Keratinocyte (primary cell): ENCODE data around the gene CALHM1. TPM values are rescaled to one million over a fixed set of nuclear protein-coding genes. Genes with fewer than 3 reads are reported as not detected.

Experiments
- DNase-seq: peaks from one replicate; pipeline ENCODE4 v3.0.0-alpha.2; 2011; ENCODE audit warnings: low read depth, missing footprints, low spot score
- FAIRE-seq: peaks from 2 replicates; lab custom pipeline; 2011; peaks lifted over from hg19 to GRCh38; lab: Jason Lieb, UNC
- H2AFZ ChIP-seq: 2 replicates; pipeline ENCODE4 v1.6.0; 2012; ENCODE audit warnings: low read length, control low read depth, inconsistent platforms; ENCODE audit not compliant: control insufficient read depth
- H3K27ac ChIP-seq: 2 replicates; pipeline ENCODE4 v1.5.1; 2011; ENCODE audit warnings: low read length; ENCODE audit not compliant: control insufficient read depth, insufficient read depth
- H3K27me3 ChIP-seq: 3 replicates; pipeline ENCODE4 v1.6.0; 2011; ENCODE audit warnings: low read length; ENCODE audit not compliant: control insufficient read depth, insufficient read depth; ENCODE audit errors: extremely low read depth
- H3K36me3 ChIP-seq, 2 experiments: 2 replicates in 1 of 2; 3 replicates in 1 of 2; pipeline ENCODE4 v1.5.1; 2011; ENCODE audit warnings: low read length in 2 of 2, mild to moderate bottlenecking in 1 of 2; ENCODE audit not compliant: control insufficient read depth in 2 of 2, insufficient read depth in 2 of 2; ENCODE audit errors: extremely low read depth in 1 of 2
- H3K4me1 ChIP-seq: 3 replicates; pipeline ENCODE4 v1.5.1; 2011; ENCODE audit warnings: low read length; ENCODE audit not compliant: control insufficient read depth, insufficient read depth; ENCODE audit errors: extremely low read depth
- H3K4me2 ChIP-seq: 3 replicates; pipeline ENCODE4 v1.6.0; 2011; ENCODE audit warnings: low read depth, low read length; ENCODE audit not compliant: control insufficient read depth, insufficient read depth; ENCODE audit errors: extremely low read depth
- H3K4me3 ChIP-seq, 3 experiments: fragments of 200-600 bp in 1 of 3; sonication (generic) in 1 of 3; 2 replicates in 2 of 3; 3 replicates in 1 of 3; pipeline ENCODE4 v1.5.1; 2011 to 2016; ENCODE audit warnings: low read length in 3 of 3, mild to moderate bottlenecking in 3 of 3, control low read depth in 2 of 3, inconsistent platforms in 1 of 3, low read depth in 1 of 3, mixed read lengths in 1 of 3, mixed run types in 1 of 3, moderate library complexity in 1 of 3; ENCODE audit not compliant: control insufficient read depth in 2 of 3, insufficient read depth in 2 of 3; ENCODE audit errors: extremely low read depth in 1 of 3
- H3K79me2 ChIP-seq: 2 replicates; pipeline ENCODE4 v1.6.0; 2012; ENCODE audit warnings: low read length; ENCODE audit not compliant: control insufficient read depth, insufficient read depth
- H3K9ac ChIP-seq: 3 replicates; pipeline ENCODE4 v1.6.0; 2011; ENCODE audit warnings: low read length; ENCODE audit not compliant: control insufficient read depth, insufficient read depth; ENCODE audit errors: extremely low read depth
- H3K9me1 ChIP-seq: 3 replicates; pipeline ENCODE4 v1.6.0; 2011; ENCODE audit warnings: low read length; ENCODE audit not compliant: control insufficient read depth, insufficient read depth; ENCODE audit errors: extremely low read depth
- H3K9me3 ChIP-seq: 2 replicates; pipeline ENCODE4 v1.5.1; 2012; ENCODE audit warnings: low read depth, low read length; ENCODE audit not compliant: control insufficient read depth
- H4K20me1 ChIP-seq: 3 replicates; pipeline ENCODE4 v1.6.0; 2011; ENCODE audit warnings: low read length; ENCODE audit not compliant: control insufficient read depth, insufficient read depth; ENCODE audit errors: extremely low read depth
- EZH2 ChIP-seq: IDR thresholded peaks from one replicate; pipeline ENCODE4 v1.6.1; 2012; ENCODE audit warnings: inconsistent platforms, mild to moderate bottlenecking, low read length, moderate library complexity
- dilution Hi-C: fragments of 300-500 bp; cut with MboI; formaldehyde crosslinking; loops from one replicate; pipeline ENCODE4 v1.7.0; 2020; ENCODE audit warnings: low sequenced_read_pairs; ENCODE audit not compliant: extremely low pct_ligation_motif_present
- polyA plus RNA-seq, 5 experiments: library from polyadenylated mRNA; depleted of rRNA in 3 of 5; stranded (reverse) in 3 of 5; stranded (forward) in 1 of 5; unstranded in 1 of 5; fragments of >200 nt; gene quantifications; 1 replicate in 1 of 5; 2 replicates in 3 of 5; 3 replicates in 1 of 5; pipeline versions ENCODE4 v1.2.1 to v1.2.3, GENCODE V29; 2011 to 2012; ENCODE audit warnings: missing spikeins in 2 of 5, low read depth in 1 of 5, low replicate concordance in 1 of 5
- TF ChIP-seq, protein P1 (sequence below), 3 experiments: IDR thresholded peaks in 1 of 3; conservative IDR thresholded peaks in 1 of 3; optimal IDR thresholded peaks in 1 of 3; 2 replicates in 2 of 3; 3 replicates in 1 of 3; pipeline versions ENCODE3 to v1.5.1; 2011; ENCODE audit warnings: low read length in 3 of 3, mild to moderate bottlenecking in 3 of 3, moderate library complexity in 2 of 3, control low read depth in 1 of 3, inconsistent platforms in 1 of 3; ENCODE audit not compliant: insufficient read depth in 2 of 3; ENCODE audit errors: extremely low read depth in 1 of 3

CALHM1 gene
- polyA plus RNA-seq, 1 donor (not counting 4 experiments of a cell fraction or from before 2014, with no cell fraction given), result not detected

DNA sequence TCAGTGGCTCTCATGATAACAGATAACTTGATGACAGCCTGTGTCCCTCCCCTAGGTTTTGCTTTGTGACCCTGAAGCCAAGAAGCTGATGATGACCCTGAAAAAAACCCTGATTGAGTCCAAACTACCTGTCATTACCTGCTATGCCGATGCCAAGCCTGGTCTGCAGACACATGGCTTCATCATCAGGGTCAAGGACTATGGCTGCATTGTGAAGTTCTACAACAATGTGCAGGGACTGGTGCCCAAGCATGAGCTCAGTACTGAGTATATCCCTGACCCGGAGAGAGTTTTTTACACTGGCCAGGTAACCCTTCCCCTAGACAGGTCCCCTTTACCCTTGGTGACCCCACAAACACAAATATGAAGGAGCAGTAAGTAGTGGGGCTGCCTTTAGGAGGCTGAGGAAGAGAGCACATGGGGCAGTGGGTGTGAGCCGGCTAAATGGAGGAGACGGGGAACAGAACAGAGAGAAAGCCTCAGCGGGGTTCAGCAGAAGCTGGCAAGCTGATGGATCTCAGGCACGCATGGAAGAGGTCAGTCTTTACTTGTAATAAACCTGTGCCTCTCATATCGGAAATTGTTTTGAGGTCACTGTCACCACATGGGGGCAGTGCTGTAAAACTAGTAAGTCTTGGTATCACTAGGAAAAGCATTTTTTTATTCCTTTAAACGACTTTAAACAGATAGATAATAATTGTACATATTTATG lies 42.1 kb downstream of the CALHM1 start:
- DNase-seq, result no peak
- dilution Hi-C loops, result no loop called here
- Histone ChIP-seq H2AFZ (no peak overlapping the region), H3K9me1 (no peaks in the 10 kb centered on the region), H3K4me2 (no peak overlapping the region), H3K4me3 (no peak overlapping the region), H3K27me3 (no peaks in the 10 kb centered on the region), H3K4me1 (no peaks in the 10 kb centered on the region), H3K9me3 (no peaks in the 10 kb centered on the region), H3K36me3 (peaks cover 70 to 73% of the 10 kb centered on the region in 2 experiments), H3K27ac (no peak overlapping the region), H3K79me2 (no peaks in the 10 kb centered on the region), H4K20me1 (no peaks in the 10 kb centered on the region), H3K9ac (no peak overlapping the region)
- TF ChIP-seq EZH2, result no peak
- TF ChIP-seq, protein P1, sequence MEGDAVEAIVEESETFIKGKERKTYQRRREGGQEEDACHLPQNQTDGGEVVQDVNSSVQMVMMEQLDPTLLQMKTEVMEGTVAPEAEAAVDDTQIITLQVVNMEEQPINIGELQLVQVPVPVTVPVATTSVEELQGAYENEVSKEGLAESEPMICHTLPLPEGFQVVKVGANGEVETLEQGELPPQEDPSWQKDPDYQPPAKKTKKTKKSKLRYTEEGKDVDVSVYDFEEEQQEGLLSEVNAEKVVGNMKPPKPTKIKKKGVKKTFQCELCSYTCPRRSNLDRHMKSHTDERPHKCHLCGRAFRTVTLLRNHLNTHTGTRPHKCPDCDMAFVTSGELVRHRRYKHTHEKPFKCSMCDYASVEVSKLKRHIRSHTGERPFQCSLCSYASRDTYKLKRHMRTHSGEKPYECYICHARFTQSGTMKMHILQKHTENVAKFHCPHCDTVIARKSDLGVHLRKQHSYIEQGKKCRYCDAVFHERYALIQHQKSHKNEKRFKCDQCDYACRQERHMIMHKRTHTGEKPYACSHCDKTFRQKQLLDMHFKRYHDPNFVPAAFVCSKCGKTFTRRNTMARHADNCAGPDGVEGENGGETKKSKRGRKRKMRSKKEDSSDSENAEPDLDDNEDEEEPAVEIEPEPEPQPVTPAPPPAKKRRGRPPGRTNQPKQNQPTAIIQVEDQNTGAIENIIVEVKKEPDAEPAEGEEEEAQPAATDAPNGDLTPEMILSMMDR (optimal IDR thresholded peaks at IDR 0.05 in 1 of 3, IDR thresholded peaks at IDR 0.05 in 1 of 3, conservative IDR thresholded peaks at IDR 0.05 in 1 of 3; ENCODE audit: extremely low read depth in 1 of 3, insufficient read depth in 2 of 3, low read length in 3 of 3), result peak in 2 of 3 experiments; percentile 26 to 49
- FAIRE-seq, result no peak

- Histone ChIP-seq H2AFZ (no peak overlapping the region), H3K9ac (no peak overlapping the region), H3K79me2 (no peaks in the 10 kb centered on the region), H3K36me3 (peaks cover 70 to 73% of the 10 kb centered on the region in 2 experiments), H3K27ac (no peak overlapping the region), H3K27me3 (no peaks in the 10 kb centered on the region), H3K4me3 (no peak overlapping the region), H3K9me3 (no peaks in the 10 kb centered on the region), H3K4me1 (no peaks in the 10 kb centered on the region), H3K4me2 (no peak overlapping the region), H3K9me1 (no peaks in the 10 kb centered on the region), H4K20me1 (no peaks in the 10 kb centered on the region)
- TF ChIP-seq, protein P1 (optimal IDR thresholded peaks at IDR 0.05 in 1 of 3, IDR thresholded peaks at IDR 0.05 in 1 of 3, conservative IDR thresholded peaks at IDR 0.05 in 1 of 3; ENCODE audit: extremely low read depth in 1 of 3, insufficient read depth in 2 of 3, low read length in 3 of 3), result no peak
- TF ChIP-seq EZH2, result no peak
- no peak for DNase-seq
- no peak for FAIRE-seq
- dilution Hi-C loops, result no loop called here
These were observed 43.1 kb downstream of the CALHM1 start for GRCh38 chr10:103415581-103415980.
